Spleen (tissue), 11 donors: ENCODE results near the gene FPR2. TPM values are rescaled to one million over a fixed set of nuclear protein-coding genes. Genes with fewer than 3 reads are reported as not detected.
A peak's percentile ranks its signal among the peaks of the same experiment; 100 is the strongest.

Experiments used
- DNase-seq: peaks from one replicate; pipeline ENCODE4 v3.0.0-alpha.2; 2020
- H3K27ac ChIP-seq, 8 donors: fragments of 200-600 bp; sonication (generic) in 7 of 8; 1 replicate in 4 of 8; 2 replicates in 4 of 8; pipeline versions ENCODE4 v1.5.0 to v1.8.0; 2016 to 2021; ENCODE audit warnings: inconsistent platforms in 4 of 8, mild to moderate bottlenecking in 4 of 8, moderate library complexity in 1 of 8
- H3K27me3 ChIP-seq, 7 donors: fragments of 200-600 bp; sonication (generic) in 6 of 7; replicated peaks in 1 of 7; 1 replicate in 4 of 7; 2 replicates in 3 of 7; pipeline versions ENCODE4 v1.5.0 to v1.8.0; 2016 to 2021; ENCODE audit warnings: inconsistent platforms in 3 of 7, mild to moderate bottlenecking in 1 of 7
- H3K36me3 ChIP-seq, 6 donors: fragments of 200-600 bp; sonication (generic) in 5 of 6; 1 replicate in 4 of 6; 2 replicates in 2 of 6; pipeline versions ENCODE4 v1.5.0 to v1.8.0; 2016 to 2021; ENCODE audit warnings: inconsistent platforms in 2 of 6
- H3K4me1 ChIP-seq, 6 donors: fragments of 200-600 bp; sonication (generic) in 5 of 6; 1 replicate in 3 of 6; 2 replicates in 3 of 6; pipeline versions ENCODE4 v1.5.0 to v1.8.0; 2016 to 2021; ENCODE audit warnings: inconsistent platforms in 3 of 6
- H3K4me3 ChIP-seq, 8 donors: fragments of 200-600 bp; sonication (generic) in 7 of 8; 1 replicate in 4 of 8; 2 replicates in 4 of 8; pipeline versions ENCODE4 v1.5.0 to v1.8.0; 2016 to 2021; ENCODE audit warnings: inconsistent platforms in 4 of 8, mild to moderate bottlenecking in 4 of 8, moderate library complexity in 2 of 8
- H3K9me3 ChIP-seq, 8 donors: fragments of 200-600 bp; sonication (generic) in 7 of 8; 1 replicate in 4 of 8; 2 replicates in 4 of 8; pipeline versions ENCODE4 v1.5.0 to v1.8.0; 2016 to 2021; ENCODE audit warnings: inconsistent platforms in 4 of 8
- CTCF ChIP-seq, 11 experiments: fragments of 200-600 bp in 7 of 11; fragments of 450-650 bp in 4 of 11; sonication (generic) in 4 of 11; IDR thresholded peaks in 8 of 11; conservative IDR thresholded peaks in 3 of 11; 1 replicate in 7 of 11; 2 replicates in 4 of 11; pipeline versions ENCODE4 v1.4.0 to v1.8.0; 2016 to 2021; ENCODE audit warnings: antibody characterized with exemption in 11 of 11, inconsistent platforms in 4 of 11, mild to moderate bottlenecking in 1 of 11
- POLR2A ChIP-seq, 3 donors: fragments of 450-650 bp; IDR thresholded peaks; one replicate each; pipeline ENCODE4 v1.5.1; 2017; ENCODE audit warnings: antibody characterized with exemption in 3 of 3, mild to moderate bottlenecking in 1 of 3
- POLR2AphosphoS5 ChIP-seq, 3 donors: sonication (generic); formaldehyde crosslinking; IDR thresholded peaks; one replicate each; pipeline ENCODE4 v1.5.1; 2017; ENCODE audit warnings: antibody characterized with exemption in 3 of 3
- WGBS, 5 donors: extraction: QIAGEN DNeasy Blood & Tissue Kit in 3 of 5; methylation state at CpG; one replicate each; pipeline versions ENCODE4 v1.1.5 to v1.1.7; 2013 to 2018; 5-methylcytosine and 5-hydroxymethylcytosine counted together
- intact Hi-C: fragments of 100-400 bp; cut with DNase I; formaldehyde crosslinking; loops from one replicate; pipeline ENCODE4 v1.15.0; 2023; ENCODE audit warnings: low total_unique reads
- polyA plus RNA-seq, 3 donors: library from polyadenylated mRNA; stranded (reverse); fragments of 200-250 nt; gene quantifications; one replicate each; pipeline ENCODE4 v1.2.1, GENCODE V29; 2013
- total RNA-seq, 7 donors: library from RNA; depleted of rRNA in 3 of 7; stranded (reverse); fragments of >200 nt in 3 of 7; fragmentation: NEBNext Ultra II Directional in 4 of 7; extraction: Animal tissue kit (Norgen Biotek cat#: 25700) in 4 of 7; gene quantifications; one replicate each; pipeline versions ENCODE4 v1.1.0 to v1.2.1, GENCODE V29; 2016 to 2021
- donor health status: healthy with polysubstance abuse.
- donor health status: DM: no; HTN: no; CAD: no; lungs with moderate emphysema.
- donor health status: DM: no; HTN: no; CAD: no.
- donor health status: Bipolar disorder and iron deficiency.
- donor health status: healthy.
- donor health status: DM: no; HTN: no; CAD: no.
- donor health status: DM: yes; HTN: yes; CAD: no.

Gene FPR2
- total and polyA plus RNA-seq, 10 donors: 1.5 to 88.0 (median 34.7) TPM

- Histone ChIP-seq H3K27ac (no peak overlapping the region), H3K36me3 (no peaks in the 10 kb centered on the region), H3K4me1 (no peaks in the 10 kb centered on the region), H3K9me3 (peaks cover 0 to 16% (median 10%) of the 10 kb centered on the region in 8 donors), H3K4me3 (no peak overlapping the region), H3K27me3 (peaks cover 0 to 89% (median 21%) of the 10 kb centered on the region in 7 donors)
- intact Hi-C loops: no loop called here
- no peak for DNase-seq
- WGBS, 5 donors: 32 to 63% (median 61%) methylated on average over 7 to 14 of the region's 14 CpGs
- TF ChIP-seq CTCF (IDR thresholded peaks at IDR 0.05 in 8 of 11, conservative IDR thresholded peaks at IDR 0.05 in 3 of 11) (no peak), POLR2A (IDR thresholded peaks at IDR 0.05) (no peak), POLR2AphosphoS5 (IDR thresholded peaks at IDR 0.05) (no peak)
Measured at GRCh38 chr19:51726049-51726448, 34.9 kb upstream of the FPR2 start.

DNA sequence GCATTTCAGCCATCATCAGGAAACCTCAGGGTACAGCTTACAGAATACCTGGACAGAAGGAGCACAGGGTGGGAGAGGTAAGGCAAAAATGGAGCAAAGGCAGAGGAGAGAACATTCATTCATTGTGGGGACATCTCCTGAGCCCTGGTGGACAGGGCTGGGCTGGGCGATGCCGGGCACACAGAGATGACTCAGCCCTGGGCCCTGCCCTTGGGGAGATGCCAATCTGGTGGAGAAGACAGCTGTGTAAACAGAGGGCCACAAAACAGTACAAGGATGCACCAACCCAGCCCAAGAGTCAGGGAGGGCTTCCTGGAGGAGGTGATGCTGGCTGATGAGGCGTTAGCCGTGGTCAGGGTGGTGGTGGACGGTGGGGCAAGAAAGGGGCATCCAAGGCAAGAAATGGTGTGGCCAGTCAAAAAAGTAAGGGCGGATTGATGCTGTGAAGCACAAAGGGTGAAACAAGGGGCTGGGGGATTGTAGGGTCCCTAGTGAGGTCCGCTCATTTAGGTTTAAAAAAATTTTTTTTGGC lies 33.6 kb upstream of the FPR2 start:
- no peaks in the 10 kb centered on the region for H3K4me1 ChIP-seq
- TF ChIP-seq POLR2A (IDR thresholded peaks at IDR 0.05) (no peak), POLR2AphosphoS5 (IDR thresholded peaks at IDR 0.05) (no peak), CTCF (IDR thresholded peaks at IDR 0.05 in 8 of 11, conservative IDR thresholded peaks at IDR 0.05 in 3 of 11) (no peak)
- intact Hi-C loops: no loop called here
- 77 to 92% (median 83%) methylated on average over 7 of the region's 7 CpGs for WGBS, 5 donors
- H3K27ac ChIP-seq: no peak overlapping the region
- H3K27me3 ChIP-seq: peaks cover 0 to 84% (median 17%) of the 10 kb centered on the region in 7 donors
- DNase-seq: no peak
- no peaks in the 10 kb centered on the region for H3K36me3 ChIP-seq
- peaks cover 0 to 27% (median 14%) of the 10 kb centered on the region in 8 donors for H3K9me3 ChIP-seq
- no peak overlapping the region for H3K4me3 ChIP-seq

- Histone ChIP-seq H3K4me3 (no peak overlapping the region), H3K4me1 (no peaks in the 10 kb centered on the region), H3K9me3 (peaks cover 0 to 27% (median 14%) of the 10 kb centered on the region in 8 donors), H3K27me3 (peaks cover 0 to 76% (median 13%) of the 10 kb centered on the region in 7 donors), H3K36me3 (no peaks in the 10 kb centered on the region), H3K27ac (no peak overlapping the region)
- no peak for DNase-seq
- intact Hi-C loops: no loop called here
- WGBS, 5 donors: 67 to 77% (median 72%) methylated on average over 2 of the region's 2 CpGs; no CpG with 5 or more reads in 1 of the 5 donors
- TF ChIP-seq CTCF (IDR thresholded peaks at IDR 0.05 in 8 of 11, conservative IDR thresholded peaks at IDR 0.05 in 3 of 11): no peak
- TF ChIP-seq POLR2A (IDR thresholded peaks at IDR 0.05): no peak
- TF ChIP-seq POLR2AphosphoS5 (IDR thresholded peaks at IDR 0.05): no peak
Measured at GRCh38 chr19:51729781-51730180, 31.2 kb upstream of the FPR2 start.

DNA sequence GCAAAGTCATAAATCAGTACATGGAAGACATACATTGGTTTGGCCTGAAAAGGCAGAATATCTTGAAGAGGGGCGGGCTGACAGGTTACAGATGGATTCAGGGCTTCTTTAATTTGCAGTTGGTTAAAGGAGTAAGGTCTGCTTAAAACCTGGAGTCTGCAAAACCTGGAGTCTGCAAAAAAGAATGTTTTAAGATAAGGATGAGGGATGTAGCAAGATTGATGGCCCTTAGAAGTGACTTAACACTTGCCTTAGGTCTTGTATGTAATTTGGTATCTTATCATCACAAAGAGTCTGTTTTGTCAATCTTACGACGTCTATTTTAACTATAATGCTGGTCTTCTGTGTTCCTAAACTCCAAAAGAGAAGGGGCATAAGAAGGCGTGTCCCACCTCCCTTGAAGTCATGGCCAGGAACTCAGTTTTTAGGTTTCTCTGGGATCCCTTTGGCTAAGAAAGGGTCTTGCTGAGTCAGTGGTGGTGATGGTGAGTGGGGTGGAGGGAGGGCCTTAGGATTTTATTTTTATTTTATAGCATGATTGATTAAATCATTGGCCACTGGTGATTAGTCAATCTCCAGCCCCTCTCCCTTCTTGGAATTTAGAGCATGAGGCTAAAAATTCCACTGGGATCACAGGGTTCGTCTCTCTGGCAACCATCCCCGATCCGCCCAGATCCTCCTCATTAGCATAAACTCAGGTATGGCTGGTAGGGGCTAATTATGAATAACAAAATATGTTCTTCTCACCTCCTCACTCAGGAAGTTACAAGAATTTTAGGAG lies 27.0 kb upstream of the FPR2 start:
- Histone ChIP-seq H3K4me1 (peaks cover 0 to 19% (median 0%) of the 10 kb centered on the region in 6 donors), H3K27ac (peak overlapping the region in 1 of 8 donors; percentile 91), H3K27me3 (peaks cover 0 to 64% (median 0%) of the 10 kb centered on the region in 7 donors), H3K9me3 (peaks cover 0 to 27% (median 14%) of the 10 kb centered on the region in 8 donors), H3K36me3 (no peaks in the 10 kb centered on the region), H3K4me3 (no peak overlapping the region)
- no peak for DNase-seq
- intact Hi-C loops: no loop called here
- no peak for TF ChIP-seq POLR2A (IDR thresholded peaks at IDR 0.05)
- no peak for TF ChIP-seq CTCF (IDR thresholded peaks at IDR 0.05 in 8 of 11, conservative IDR thresholded peaks at IDR 0.05 in 3 of 11)
- no peak for TF ChIP-seq POLR2AphosphoS5 (IDR thresholded peaks at IDR 0.05)
- 66 to 81% (median 77%) methylated on average over 7 of the region's 7 CpGs for WGBS, 5 donors
